ENCODE measurements around the gene ADRA1B.

DNA sequence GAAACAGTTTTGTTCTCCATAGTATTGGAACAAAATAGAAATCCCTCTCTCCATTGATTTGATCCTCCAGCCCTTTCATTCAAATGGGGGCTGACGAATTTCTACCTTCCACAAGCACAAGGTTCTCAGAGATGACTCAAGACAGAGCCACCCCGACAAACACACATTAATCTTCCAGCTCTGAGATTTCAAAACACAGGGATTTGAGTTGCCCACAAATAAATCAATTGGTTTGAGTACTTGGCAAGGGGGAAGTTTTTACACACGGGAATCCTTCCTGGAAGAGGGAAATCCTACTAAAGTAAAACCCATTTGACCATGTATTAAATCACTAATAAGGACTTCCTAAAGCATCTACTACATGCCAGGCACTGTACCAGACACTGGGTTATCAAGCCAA, 5.4 kb downstream of the ADRA1B start:
- TF ChIP-seq CTCF (IDR thresholded peaks at IDR 0.05): no peak
- no peak for TF ChIP-seq POLR2A (IDR thresholded peaks at IDR 0.05)
